Body of pancreas (tissue), 4 donors: ENCODE results near the gene HLA-DMB. TPM values are rescaled to one million over a fixed set of nuclear protein-coding genes. Genes with fewer than 3 reads are reported as not detected.
A peak's percentile ranks its signal among the peaks of the same experiment; 100 is the strongest.

Experiments
- ATAC-seq: fragments of 150-250 bp; one replicate; pipeline ENCODE4 v1.9.1; 2016
- DNase-seq, 4 donors: peaks; one replicate each; pipeline ENCODE4 v3.0.0-alpha.2; 2019
- H3K27ac ChIP-seq, 4 donors: fragments of 200-600 bp; sonication (generic); 1 replicate in 3 of 4; 2 replicates in 1 of 4; pipeline versions ENCODE4 v1.5.1 to v1.6.1; 2016 to 2019; ENCODE audit warnings: mild to moderate bottlenecking in 1 of 4, mixed read lengths in 1 of 4, moderate library complexity in 1 of 4
- H3K27me3 ChIP-seq, 2 donors: fragments of 200-600 bp; sonication (generic); one replicate each; pipeline ENCODE4 v1.6.0; 2016; ENCODE audit warnings: mild to moderate bottlenecking in 1 of 2
- H3K36me3 ChIP-seq, 2 donors: fragments of 200-600 bp; sonication (generic); replicated peaks in 1 of 2; 2 replicates each; pipeline ENCODE4 v1.5.1; 2016; ENCODE audit warnings: low read depth in 2 of 2; ENCODE audit not compliant: insufficient read depth in 1 of 2
- H3K4me1 ChIP-seq: fragments of 200-600 bp; sonication (generic); one replicate; pipeline ENCODE4 v1.6.0; 2016
- H3K4me3 ChIP-seq, 2 donors: fragments of 200-600 bp; sonication (generic); 1 replicate in 1 of 2; 2 replicates in 1 of 2; pipeline ENCODE4 v1.5.1; 2016 to 2019
- H3K9me3 ChIP-seq, 3 donors: fragments of 200-600 bp; sonication (generic); 1 replicate in 2 of 3; 2 replicates in 1 of 3; pipeline ENCODE4 v1.5.1; 2016
- CTCF ChIP-seq, 7 experiments: fragments of 450-650 bp in 4 of 7; fragments of 200-600 bp in 3 of 7; sonication (generic) in 3 of 7; IDR thresholded peaks; one replicate each; pipeline ENCODE4 v1.5.1; 2016 to 2019; ENCODE audit warnings: antibody characterized with exemption in 7 of 7
- POLR2A ChIP-seq, 3 donors: fragments of 450-650 bp; IDR thresholded peaks; one replicate each; pipeline ENCODE4 v1.6.1; 2016; ENCODE audit warnings: antibody characterized with exemption in 3 of 3, mild to moderate bottlenecking in 2 of 3
- WGBS, 2 donors: methylation state at CpG; one replicate each; pipeline ENCODE4 v1.1.5; 2017; 5-methylcytosine and 5-hydroxymethylcytosine counted together
- intact Hi-C: fragments of 100-400 bp; cut with DNase I; formaldehyde crosslinking; loops from one replicate; pipeline ENCODE4 v1.15.1; 2023
- total RNA-seq, 2 donors: library from RNA; depleted of rRNA; stranded (reverse); fragments of >200 nt; gene quantifications; one replicate each; pipeline ENCODE4 v1.1.0, GENCODE V29; 2016

The HLA-DMB gene
- total RNA-seq, 2 donors from 2014 or later: 3.0 to 14.3 TPM

DNA sequence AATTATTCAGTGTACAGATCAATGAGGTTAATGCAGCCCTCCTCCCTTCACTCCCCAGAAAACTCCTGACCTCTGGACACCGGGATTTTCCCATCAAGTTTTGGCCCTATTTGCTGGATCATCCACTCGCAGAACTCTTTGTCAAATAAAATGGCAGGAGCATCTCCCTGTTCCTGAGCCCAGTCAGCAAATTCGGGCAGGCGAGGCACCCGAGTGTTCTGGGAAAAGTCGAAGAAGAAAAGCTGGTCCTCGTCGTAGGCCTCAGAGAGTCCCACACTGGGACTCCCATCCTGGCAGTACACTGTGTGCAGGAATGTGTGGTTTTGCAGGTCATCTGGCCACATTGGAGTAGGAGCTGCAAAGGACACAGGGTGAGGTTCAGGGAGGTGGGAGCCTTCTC is 9.6 kb upstream of the HLA-DMB start:
- ATAC-seq (no peak), DNase-seq (no peak)
- no peak overlapping the region for H3K27ac ChIP-seq
- H3K9me3 ChIP-seq: no peaks in the 10 kb centered on the region
- no peaks in the 10 kb centered on the region for H3K27me3 ChIP-seq
- 81 to 84% methylated on average over 8 of the region's 8 CpGs for WGBS, 2 donors
- H3K4me3 ChIP-seq: no peak overlapping the region
- no peak for TF ChIP-seq POLR2A (IDR thresholded peaks at IDR 0.05)
- TF ChIP-seq CTCF (IDR thresholded peaks at IDR 0.05): no peak
- no peaks in the 10 kb centered on the region for H3K36me3 ChIP-seq
- H3K4me1 ChIP-seq: peaks cover 20% of the 10 kb centered on the region
- intact Hi-C loops: no loop called here

DNA sequence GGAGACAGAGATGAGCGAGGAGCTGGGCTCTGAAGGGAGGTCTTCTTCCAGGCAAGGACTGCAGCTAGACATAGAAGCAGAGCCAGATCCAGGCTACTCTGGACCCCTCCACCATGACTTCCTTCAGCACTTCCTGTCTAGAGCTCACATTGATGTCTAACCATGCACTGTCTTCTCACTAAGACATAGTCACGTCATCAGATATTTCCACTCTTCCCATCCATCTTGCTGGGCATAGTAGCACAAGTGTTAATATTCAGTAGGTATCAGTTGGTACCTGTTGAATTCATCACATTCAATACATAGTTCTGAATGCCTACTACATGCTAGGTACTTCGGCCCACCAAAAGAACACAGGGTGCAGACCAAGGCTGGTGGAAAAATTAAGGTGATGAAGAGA is 9.2 kb upstream of the HLA-DMB start:
- H3K4me3 ChIP-seq: no peak overlapping the region
- WGBS, 2 donors: 71 to 85% methylated on average over 3 of the region's 3 CpGs
- no peaks in the 10 kb centered on the region for H3K36me3 ChIP-seq
- TF ChIP-seq CTCF (IDR thresholded peaks at IDR 0.05): no peak
- TF ChIP-seq POLR2A (IDR thresholded peaks at IDR 0.05): no peak
- DNase-seq (no peak), ATAC-seq (no peak)
- intact Hi-C loops: no loop called here
- H3K4me1 ChIP-seq: peaks cover 16% of the 10 kb centered on the region
- no peaks in the 10 kb centered on the region for H3K27me3 ChIP-seq
- no peak overlapping the region for H3K27ac ChIP-seq
- no peaks in the 10 kb centered on the region for H3K9me3 ChIP-seq

DNA sequence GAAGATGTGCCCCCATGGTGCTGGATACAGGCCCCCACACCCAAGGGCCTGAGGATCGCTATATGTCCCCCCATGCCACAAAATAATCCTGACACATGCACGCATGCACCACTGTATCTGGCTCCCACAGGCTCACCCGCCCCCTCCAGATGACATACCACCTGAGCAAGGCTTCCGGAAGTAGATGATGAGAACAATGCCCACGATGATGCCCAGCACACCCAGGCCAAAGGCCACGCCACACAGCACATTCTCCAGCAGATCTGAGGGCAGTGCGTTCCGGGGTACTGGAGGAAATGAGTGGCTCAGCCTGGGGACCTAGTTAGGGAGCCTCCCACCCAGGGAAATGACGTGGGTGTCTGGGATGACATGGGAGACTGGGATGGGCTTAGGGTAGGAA is 8.3 kb upstream of the HLA-DMB start:
- TF ChIP-seq CTCF (IDR thresholded peaks at IDR 0.05): no peak
- no peak for TF ChIP-seq POLR2A (IDR thresholded peaks at IDR 0.05)
- no peaks in the 10 kb centered on the region for H3K27me3 ChIP-seq
- ATAC-seq: no peak
- DNase-seq: no peak
- no peaks in the 10 kb centered on the region for H3K9me3 ChIP-seq
- no peak overlapping the region for H3K4me3 ChIP-seq
- peaks cover 11% of the 10 kb centered on the region for H3K4me1 ChIP-seq
- WGBS, 2 donors: 71 to 88% methylated on average over 9 of the region's 9 CpGs
- intact Hi-C loops: loop anchor here (5.0 kb wide), 1 partner anchor 62 kb away; no protein-coding TSS in a partner anchor
- H3K27ac ChIP-seq: no peak overlapping the region
- no peaks in the 10 kb centered on the region for H3K36me3 ChIP-seq

- peak; percentile 80 for ATAC-seq
- peaks cover 4% of the 10 kb centered on the region for H3K4me1 ChIP-seq
- H3K4me3 ChIP-seq: no peak overlapping the region
- DNase-seq: peak; percentile 61 to 76 (median 70)
- intact Hi-C loops: loop anchor here (5.0 kb wide), 1 partner anchor 61 kb away; no protein-coding TSS in a partner anchor
- no peak overlapping the region for H3K27ac ChIP-seq
- TF ChIP-seq POLR2A (IDR thresholded peaks at IDR 0.05): no peak
- peak; percentile 59 to 91 (median 83) for TF ChIP-seq CTCF (IDR thresholded peaks at IDR 0.05)
- no peaks in the 10 kb centered on the region for H3K27me3 ChIP-seq
- no peaks in the 10 kb centered on the region for H3K9me3 ChIP-seq
- 56 to 62% methylated on average over 11 of the region's 11 CpGs for WGBS, 2 donors
- no peaks in the 10 kb centered on the region for H3K36me3 ChIP-seq
These were observed 7.0 kb upstream of the HLA-DMB start for GRCh38 chr6:32947552-32948465.
